GM21367 (cell line): ENCODE measurements around the gene CETN2.
"Not testable (repeated sequence)": the region's sequence is repeated elsewhere in the genome, so short reads cannot be mapped to it uniquely, and the experiment has no call there.

Source experiments
- ATAC-seq: cut with Tn5 transposase; IDR thresholded peaks from one replicate; pipeline ENCODE4 v1.9.1; 2021; ENCODE audit not compliant: unreplicated experiment

Gene CETN2

DNA sequence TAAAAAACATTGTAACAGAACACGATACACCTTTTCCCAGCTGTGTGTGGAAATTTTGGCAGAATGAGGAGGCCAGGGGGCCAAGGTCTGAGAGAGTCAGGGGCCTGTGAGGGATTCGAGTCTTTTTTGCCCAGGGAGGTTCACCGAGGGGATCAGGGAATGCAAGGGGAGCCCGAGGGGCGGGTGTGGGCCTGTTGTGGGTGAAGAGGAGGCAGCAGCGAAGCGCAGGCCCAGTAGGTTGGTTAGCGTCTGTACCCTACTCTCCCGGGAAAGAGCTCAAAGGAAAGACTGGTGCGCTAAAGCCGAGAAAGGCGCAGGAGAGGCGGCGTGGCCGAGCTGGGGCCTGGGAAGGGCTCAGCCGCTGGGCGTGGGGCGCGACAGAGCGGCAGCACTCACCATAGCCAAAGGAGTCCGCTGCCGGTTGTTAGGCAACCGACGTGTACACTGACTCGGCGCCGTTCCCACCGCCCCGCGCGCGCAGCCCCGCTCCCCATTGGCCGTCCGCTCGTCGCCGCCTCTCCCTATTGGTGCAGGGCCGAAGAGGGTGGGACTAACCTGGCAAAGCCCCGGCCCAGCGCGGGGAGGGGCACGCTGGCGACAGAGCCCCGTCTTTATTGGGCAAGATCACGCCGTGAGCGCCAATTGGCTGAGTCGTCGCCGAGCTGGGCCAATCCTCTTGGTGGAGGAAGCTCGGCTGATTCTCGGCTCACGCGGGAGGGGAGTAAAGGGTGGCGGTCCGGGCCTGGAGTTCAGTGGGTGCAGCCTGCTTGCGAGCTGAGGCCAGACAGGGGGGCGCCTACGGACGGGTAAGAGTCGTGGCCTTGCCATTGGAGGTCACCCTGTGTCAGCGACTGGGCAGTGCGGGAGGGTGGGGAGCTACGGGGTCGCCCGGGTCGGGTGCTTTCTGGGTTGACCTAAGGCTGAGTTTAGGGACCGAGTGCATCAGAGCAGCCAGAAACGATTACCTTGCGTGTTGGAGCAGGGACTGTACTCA, at the start of gene CETN2, which contains the start of gene NSDHL:
TSS of gene CETN2 (minus strand) at position 446 of the 994 bp plus-strand sequence. CDS start at position 399, 47 bp downstream.
TSS of gene NSDHL (plus strand) at position 752 of the 994 bp plus-strand sequence. CDS start 15,262 bp downstream, outside the sequence.
- peak; percentile 99 for ATAC-seq

DNA sequence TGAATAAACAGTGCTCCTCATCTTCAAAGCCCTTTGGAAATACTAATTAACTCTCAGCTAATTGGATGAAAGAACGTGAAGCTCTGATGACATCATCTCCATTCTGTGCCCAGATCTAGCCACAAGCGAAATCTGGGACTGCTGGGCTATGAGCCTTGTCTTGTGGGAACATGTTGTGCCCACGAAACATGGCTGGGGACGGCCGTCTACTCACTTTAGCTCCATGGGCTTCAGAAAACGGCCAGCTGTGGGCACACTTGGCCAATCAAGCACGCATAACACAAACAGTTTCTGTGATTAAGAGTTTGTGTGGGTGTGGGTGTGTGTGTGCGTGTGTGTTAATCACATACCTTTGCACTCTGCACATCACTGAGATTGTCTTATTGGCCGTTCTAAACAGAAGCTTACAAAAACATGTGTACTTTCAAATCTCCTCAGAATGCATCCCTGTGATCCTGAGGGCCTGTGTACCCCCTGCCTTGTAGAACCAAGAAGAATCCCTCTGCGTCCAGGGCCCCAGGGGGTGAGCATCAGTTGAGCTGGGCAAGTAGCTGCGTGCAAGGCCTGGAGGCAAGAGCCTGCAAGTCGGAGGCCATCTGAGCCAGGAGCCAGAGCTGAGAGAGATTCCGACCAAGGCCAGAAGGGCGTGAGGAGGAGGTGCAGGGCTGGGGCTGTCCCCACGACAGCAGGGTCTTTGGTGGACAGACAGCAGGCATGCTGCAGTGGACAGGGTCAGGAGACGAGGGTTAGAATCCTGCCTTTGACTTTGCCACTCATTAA, 48.6 kb upstream of the CETN2 start:
- ATAC-seq, result no peak

DNA sequence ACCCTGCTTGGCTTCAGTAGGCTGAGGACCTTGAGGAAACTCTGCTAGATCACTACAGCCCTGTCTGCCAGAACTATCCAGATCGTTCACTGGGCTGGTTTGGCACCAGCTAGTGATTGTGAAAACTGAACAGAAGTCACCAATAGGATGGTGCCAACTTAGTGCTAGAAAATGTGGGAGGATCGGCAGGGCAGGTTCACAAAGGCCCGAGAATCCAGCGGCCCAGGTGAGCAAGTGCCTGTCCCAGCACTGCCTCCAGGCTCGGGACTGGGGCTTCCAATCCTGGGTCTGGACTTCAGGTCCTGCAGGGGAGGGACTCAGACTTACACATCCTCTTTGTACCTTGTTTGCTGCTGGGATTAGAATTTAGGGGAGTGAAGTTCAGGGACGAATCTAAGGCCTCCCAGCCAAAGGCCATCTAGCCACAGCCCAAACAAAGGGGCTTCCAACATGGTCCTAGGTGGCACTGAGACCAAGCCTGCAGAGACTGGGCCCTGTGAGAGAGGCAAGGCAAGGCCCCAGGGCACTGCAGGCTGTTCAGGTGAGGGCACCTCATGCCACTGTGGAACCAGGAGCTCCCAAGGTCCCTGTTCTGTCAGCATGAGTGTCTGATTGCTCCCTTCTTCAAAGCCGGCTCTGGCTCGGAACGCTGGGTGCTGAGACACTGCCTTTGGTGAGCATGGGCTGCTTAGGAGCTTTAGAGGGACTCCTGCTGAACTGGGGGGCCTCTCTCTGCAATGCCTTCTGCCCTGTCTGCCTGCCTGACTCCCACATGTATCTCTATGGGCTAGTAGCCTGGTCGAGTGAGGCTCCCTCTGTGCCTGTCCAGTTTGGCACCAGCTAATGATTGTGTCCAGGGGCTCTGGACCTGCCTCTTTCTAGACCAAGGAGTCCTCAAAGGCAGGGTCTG, 46.6 kb upstream of the CETN2 start:
- ATAC-seq, result no peak

DNA sequence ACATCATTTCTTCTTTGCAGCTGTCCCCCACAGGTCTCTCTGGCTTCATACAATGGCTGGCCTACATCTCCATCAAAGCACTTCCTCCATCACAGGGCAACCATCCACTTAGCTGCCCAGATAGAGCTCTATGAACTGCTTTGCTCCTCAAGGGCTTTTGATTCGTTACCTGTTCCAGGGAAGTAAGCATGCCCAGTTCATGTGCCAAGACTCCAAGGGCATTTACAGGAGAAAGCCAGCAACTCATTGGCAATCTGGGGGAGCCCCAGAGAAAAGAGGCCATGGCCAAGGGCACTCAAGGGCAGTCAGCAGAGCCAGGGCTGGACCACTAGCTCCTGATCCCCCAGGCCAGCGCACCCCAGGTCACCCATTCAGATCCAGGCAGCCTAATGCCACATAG, 42.8 kb upstream of the CETN2 start:
- ATAC-seq, result no peak

DNA sequence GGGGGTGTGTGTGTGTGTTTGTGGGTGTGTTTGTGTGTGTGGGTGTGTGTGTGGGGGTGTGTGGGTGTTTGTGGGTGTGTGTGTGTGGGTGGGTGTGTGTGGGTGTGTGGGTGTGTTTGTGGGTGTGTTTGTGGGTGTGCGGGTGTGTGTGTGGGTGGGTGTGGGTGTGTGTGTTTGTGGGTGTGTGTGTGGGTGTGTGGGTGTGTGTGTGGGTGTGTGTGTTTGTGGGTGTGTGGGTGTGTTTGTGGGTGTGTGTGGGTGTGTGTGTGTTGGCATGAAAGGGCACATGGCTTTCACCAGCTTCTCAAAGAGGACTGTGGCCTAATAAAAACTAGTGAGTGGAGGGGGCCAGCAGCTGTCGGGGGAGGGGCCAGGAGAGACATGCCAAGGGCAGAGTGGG, 42.0 kb upstream of the CETN2 start:
- no peak for ATAC-seq

DNA sequence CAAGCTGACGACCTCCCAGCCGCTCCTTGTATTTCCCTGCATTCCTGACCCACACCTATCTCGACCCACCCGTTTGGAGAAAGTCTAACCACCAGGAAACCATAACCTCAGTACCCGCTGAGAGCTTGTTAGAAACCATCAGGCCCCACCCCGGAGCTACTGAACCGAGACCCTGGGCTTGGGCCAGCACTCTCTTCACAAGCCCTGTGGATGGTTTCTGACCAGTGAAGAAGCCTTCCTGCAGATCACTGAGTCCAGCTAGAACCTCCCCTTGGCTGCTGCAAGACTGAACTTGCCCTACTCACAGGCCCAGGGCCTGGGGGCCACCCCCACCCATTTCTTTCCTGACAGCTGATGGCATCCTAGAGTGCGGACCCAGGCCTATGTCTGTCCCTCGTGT, 40.7 kb upstream of the CETN2 start:
- ATAC-seq, result no peak

DNA sequence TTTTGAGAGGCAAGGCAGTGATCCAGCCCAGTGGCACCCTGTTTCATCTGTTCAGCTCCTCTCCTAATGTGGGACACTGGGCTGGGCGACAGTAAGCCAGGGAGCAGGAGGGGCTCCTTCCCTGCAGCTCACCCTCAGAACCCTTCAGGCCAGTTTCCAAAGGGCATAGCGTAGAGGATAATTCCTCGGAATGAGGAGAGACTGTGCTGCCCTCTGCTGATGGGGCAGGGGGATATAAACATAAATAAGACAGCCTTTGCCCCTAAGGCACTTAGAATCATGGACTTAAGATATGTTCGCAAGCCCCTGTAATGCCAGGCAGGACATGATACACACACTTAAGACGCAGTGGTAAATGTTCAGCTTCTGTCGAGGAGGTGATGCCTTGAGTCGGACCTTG, 39.4 kb upstream of the CETN2 start:
- no peak for ATAC-seq

DNA sequence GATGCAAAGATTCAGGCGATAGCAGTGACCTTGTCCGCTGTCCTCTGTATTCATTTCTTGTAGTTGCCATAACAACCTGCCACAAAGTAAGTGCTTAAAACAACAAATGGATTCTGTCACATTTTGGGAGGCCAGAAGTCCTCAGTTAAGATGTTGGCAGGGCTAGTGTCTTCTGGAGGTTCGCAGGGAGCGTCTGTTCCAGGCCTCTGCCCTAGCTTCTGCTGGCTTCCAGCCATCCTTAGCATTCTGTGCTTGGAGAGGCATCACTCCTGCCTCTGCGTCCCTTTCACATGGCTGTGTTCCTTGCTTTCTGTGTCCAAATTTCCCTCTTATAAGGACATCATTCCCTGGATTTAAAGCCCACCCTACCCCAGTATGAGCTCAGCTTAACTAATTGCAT, 35.8 kb upstream of the CETN2 start:
- ATAC-seq, result no peak

DNA sequence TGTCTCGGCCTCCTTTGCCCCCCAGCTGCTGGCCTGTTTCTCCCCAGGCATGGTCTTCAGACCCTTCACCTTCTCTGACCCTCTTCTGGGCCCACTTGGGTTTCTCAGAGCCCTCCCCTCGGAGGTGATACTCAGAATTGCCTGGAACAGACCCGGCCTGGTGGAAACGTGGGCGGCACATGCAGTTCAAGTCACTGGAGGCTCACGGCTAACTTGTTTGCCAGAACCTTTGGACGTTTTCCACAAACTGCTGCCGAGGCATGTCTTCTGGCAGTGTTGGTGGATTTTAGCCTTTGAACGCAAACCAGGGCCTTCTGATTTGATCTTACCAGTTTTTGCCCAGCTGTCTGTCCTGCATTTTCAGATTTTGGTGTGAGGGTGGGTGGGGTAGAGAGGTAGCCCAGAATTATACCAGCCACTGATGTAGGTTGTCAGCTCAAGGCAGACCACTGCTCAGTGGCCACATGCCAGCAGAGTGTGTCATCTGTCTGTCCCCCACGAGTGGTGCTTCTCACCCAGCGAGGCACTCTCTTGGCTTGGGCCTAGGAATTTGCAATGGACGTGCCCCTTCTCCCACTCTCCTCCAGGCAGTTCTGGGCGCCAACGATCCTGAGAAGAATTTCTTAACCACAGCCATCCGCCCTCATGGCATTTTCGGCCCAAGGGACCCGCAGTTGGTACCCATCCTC, 34.8 kb upstream of the CETN2 start:
- ATAC-seq, result no peak

DNA sequence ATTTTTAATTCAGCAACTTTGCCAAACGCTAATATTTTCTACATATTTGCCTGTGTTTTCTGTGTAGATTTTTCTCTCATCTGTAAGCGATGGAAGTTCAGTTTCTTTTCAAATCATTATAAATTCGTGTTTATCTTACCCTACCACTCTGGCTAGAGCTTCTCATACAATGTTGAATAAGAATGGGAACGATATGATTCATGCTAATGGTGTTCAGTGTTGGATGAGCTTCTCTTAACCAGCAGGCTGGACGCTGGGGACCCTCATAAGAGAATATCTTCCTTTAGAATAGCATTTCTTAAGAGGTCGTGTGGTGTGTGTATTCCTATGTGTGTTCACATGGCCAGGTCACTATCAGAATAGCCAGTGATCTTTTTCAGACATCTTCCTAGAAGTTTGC, 31.3 kb upstream of the CETN2 start:
- no peak for ATAC-seq

DNA sequence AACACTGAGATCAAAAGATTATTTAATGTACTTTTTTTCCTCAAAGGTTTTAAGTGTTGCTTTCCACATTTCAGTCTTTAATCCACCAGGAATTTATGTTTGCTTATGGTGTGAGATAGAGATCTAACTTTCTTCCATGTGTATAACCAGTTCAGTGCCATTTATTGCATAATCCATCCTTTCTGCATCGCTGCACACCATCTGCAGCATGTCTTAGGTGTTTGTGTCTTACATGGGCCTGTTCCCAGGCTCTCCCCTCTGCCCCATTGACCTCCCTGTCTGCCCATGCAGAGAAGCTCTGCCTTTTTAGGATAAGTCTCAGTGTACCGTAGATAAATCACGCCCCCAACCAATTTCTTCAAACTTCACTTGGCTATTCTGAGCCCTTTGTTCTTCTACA, 30.6 kb upstream of the CETN2 start:
- no peak for ATAC-seq

DNA sequence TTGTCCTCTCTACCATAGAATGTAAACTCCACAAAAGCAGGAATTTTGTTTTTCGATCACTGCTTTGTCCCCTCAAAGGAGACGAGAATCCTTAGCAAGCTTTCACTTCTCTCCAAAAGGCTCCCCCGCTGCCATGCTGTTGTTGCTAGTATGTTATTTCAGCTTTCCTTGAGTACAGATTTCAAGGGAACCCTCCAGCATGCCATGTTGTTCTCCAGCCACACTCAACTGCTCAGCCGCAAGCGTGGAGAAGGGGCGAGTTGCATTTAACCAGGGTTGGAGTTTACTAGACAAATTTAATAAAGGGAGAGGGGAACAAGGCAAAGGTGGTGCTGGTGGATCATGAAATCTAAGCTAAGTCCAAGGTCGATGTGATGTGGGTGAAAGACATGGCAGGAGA, 23.4 kb upstream of the CETN2 start:
- no peak for ATAC-seq

DNA sequence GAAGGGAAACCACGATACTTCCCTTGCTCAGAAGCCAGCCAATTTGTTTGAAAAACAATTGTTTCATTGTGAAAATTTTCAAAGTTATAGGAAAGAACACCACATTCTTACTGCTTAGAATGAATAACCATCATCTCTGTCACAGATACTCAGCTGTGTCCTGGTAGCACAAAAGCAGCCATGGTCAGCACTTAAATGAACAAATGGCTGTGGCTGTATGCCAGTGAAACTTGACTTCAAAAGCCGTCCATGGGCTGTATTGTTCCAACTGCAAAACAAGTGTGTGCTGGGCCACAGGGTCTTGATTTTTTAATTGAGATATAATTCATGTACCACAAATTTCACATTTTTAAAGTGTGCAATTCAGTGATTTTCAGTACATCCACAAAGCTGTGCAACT, 19.9 kb upstream of the CETN2 start:
- ATAC-seq, result no peak

DNA sequence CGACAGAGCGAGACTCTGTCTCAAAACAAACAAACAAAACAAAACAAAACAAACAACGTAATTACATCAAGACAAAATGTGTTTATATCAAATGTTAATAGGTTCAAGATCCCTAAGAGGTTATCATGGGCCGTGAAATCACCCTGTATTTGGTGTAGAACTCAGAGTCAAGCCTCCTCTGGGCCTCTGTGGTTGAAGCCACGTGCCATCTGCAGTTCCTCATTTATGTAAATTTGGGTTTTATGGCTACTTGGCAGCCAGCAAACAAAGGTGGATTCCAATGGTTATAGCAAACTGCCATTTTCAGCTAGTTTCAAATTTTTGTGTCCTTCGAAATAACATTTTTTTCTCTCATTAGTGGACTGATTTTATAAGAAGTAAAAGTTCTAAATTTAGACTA, 16.7 kb upstream of the CETN2 start:
- ATAC-seq, result no peak

DNA sequence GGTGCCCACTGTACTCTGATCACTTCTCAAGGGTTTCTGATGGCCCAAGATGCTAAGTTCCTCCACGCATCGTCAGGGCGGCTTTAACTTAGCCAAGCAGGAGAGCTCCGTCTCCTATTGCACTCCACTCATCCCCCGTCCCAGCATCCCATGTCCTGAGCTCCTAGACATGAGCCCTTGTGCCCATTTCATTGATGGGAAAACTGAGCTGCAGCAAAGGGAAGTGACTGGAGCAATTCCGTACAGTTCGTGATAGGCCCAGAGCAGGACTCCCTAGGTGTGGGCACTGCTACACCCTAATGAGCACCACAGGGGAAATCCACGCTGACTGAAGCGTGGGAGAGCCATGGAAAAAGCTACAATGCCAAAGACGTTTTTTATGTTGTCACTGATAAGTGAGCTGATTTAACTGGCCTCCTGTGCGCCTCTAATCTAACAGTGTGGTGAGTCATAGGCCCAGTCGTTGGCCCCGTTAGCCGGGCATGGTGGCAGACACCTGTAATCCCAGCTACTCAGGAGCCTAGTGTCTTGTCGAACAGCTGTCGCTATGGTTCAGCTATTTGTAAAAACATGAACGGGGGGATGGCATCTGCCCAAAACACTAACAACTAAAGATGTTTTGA, 15.2 kb upstream of the CETN2 start:
- no peak for ATAC-seq

DNA sequence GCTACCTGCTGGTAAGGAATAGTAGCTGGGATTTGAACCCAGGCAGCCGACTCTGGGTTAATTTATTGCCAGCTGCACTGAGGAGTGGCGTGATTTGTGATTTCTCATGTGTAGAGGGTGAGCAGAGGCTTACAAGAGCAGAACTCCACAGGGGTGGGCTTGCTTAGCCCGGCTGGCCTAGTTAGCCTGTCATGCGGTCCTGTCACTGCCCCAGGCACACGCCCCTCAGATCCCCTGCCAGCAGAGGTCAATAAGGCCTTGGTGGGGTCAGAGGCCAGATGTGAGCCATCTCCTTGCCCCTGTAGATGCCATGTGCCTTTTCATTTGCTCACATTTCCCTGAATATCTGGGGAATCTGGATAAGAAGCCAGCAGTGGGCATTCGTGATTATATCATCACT, 13.7 kb upstream of the CETN2 start:
- no peak for ATAC-seq

DNA sequence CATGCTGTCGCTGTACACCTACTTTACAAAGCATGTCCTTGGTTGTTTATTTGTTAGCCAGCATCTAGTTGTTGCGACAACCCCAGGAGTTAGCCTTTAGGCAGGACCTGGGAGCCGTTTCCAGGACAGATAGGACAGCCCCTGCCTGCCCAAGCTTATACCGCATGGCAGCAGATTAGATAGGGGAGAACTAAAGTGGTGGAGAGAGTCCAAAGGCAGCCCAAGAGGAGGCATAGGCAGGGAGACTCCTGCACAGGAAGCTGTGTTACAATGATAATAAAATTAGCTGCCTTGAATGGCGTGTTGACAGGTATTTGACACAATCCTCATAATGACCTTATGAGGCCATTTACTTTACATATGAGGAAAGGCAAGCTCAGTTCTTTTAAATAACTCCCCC, 13.3 kb upstream of the CETN2 start:
- no peak for ATAC-seq

DNA sequence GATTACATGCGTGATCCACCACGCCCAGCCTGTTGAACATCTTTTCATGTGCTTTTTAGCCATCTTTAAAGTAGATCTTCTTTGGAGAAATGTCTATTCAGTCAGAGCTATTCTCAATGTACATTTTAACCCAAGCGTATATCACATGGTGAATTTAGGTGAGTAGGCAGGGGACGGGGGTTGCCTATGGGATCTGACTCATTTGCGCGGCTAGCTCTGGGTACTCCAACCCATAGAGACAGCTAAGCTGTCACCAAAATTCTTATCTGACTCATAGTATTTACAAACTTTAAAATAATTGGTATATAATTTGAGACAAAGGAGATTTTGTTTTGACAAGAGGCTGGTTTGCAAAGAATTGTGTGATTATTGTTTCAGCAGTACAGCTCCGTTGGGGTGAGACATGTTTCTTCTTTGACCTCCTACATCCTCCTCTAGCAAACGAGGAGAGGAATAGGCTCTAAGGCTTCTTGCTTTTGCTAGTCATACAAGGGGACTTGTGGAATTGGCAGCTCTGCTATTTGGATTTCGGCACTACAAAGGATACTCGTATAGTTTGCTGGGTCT, 12.3 kb upstream of the CETN2 start:
- ATAC-seq, result no peak

DNA sequence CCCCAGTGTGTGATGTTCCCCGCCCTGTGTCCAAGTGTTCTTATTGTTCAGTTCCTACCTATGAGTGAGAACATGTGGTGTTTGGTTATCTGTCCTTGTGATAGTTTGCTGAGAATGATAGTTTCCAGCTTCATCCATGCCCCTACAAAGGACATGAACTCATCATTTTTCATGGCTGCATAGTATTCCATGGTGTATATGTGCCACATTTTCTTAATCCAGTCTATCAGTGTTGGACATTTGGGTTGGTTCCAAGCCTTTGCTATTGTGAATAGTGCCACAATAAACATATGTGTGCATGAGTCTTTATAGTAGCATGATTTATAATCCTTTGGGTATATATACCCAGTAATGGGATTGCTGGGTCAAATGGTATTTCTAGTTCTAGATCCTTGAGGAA, 4.9 kb upstream of the CETN2 start:
- ATAC-seq, result not testable (repeated sequence)
